Measurements from ENCODE around the gene FANCI.

- TF ChIP-seq, protein P1, sequence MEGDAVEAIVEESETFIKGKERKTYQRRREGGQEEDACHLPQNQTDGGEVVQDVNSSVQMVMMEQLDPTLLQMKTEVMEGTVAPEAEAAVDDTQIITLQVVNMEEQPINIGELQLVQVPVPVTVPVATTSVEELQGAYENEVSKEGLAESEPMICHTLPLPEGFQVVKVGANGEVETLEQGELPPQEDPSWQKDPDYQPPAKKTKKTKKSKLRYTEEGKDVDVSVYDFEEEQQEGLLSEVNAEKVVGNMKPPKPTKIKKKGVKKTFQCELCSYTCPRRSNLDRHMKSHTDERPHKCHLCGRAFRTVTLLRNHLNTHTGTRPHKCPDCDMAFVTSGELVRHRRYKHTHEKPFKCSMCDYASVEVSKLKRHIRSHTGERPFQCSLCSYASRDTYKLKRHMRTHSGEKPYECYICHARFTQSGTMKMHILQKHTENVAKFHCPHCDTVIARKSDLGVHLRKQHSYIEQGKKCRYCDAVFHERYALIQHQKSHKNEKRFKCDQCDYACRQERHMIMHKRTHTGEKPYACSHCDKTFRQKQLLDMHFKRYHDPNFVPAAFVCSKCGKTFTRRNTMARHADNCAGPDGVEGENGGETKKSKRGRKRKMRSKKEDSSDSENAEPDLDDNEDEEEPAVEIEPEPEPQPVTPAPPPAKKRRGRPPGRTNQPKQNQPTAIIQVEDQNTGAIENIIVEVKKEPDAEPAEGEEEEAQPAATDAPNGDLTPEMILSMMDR (IDR thresholded peaks at IDR 0.05; ENCODE audit: low read depth, low read length) = no peak
- no peak for TF ChIP-seq EZH2phosphoT487 (IDR thresholded peaks at IDR 0.05; ENCODE audit: low read depth)
Observed at GRCh38 chr15:89197503-89197971, 46.2 kb upstream of the FANCI start.

All from OCI-LY3 (cell line).